ENCODE data around the gene GEMIN8. TPM values are rescaled to one million over a fixed set of nuclear protein-coding genes. Genes with fewer than 3 reads are reported as not detected.
A peak's percentile ranks its signal among the peaks of the same experiment; 100 is the strongest.

GEMIN8 gene
- total RNA-seq, 1 donor, result 10.4 TPM

DNA sequence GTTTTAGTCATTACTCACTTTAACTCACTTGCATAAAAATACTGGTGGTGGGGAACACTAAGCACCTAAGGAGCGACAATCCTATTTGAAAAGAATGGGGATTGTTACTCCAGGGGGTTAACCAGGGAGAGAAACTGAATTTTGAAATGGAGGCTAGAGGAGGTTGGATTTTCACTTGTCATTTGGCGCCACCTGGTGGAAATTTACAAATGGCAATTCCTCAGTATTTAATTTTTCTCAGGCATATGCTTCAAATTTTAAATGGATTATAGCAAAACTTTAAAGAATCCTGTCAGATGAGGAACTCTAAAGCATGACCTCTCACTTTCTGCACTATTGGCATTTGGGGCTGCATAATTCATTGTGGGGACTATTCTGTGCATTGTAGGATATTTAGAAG lies 2.7 kb upstream of the GEMIN8 start:
- H3K4me3 ChIP-seq (ENCODE audit: low read depth, low read length), result no peak overlapping the region
- TF ChIP-seq, protein P1, sequence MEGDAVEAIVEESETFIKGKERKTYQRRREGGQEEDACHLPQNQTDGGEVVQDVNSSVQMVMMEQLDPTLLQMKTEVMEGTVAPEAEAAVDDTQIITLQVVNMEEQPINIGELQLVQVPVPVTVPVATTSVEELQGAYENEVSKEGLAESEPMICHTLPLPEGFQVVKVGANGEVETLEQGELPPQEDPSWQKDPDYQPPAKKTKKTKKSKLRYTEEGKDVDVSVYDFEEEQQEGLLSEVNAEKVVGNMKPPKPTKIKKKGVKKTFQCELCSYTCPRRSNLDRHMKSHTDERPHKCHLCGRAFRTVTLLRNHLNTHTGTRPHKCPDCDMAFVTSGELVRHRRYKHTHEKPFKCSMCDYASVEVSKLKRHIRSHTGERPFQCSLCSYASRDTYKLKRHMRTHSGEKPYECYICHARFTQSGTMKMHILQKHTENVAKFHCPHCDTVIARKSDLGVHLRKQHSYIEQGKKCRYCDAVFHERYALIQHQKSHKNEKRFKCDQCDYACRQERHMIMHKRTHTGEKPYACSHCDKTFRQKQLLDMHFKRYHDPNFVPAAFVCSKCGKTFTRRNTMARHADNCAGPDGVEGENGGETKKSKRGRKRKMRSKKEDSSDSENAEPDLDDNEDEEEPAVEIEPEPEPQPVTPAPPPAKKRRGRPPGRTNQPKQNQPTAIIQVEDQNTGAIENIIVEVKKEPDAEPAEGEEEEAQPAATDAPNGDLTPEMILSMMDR (IDR thresholded peaks at IDR 0.05; ENCODE audit: insufficient read depth, low read depth, low read length), result peak; percentile 54
- DNase-seq (ENCODE audit: low read depth), result peak; percentile 68

DNA sequence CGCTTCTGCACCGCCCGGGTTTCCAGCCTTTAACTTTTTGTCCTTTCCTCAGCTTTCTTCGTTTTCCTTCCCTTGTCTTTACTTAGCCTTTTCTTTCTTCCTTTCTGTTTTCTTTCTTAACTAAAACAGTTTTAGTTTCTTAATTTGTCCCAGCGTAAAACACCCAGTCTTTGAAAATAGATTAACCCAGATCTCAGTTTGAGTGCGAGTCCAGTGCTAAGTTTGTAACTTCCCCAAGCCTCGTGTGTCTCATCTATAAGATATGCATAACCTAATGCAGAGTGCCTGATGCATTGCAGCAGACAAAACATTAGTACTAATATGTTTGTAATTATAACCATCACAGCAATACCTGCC lies 460 bp upstream of the GEMIN8 start:
- TF ChIP-seq, protein P1 (IDR thresholded peaks at IDR 0.05; ENCODE audit: insufficient read depth, low read depth, low read length), result no peak
- peak overlapping the region; percentile 61 for H3K4me3 ChIP-seq (ENCODE audit: low read depth, low read length)
- DNase-seq (ENCODE audit: low read depth), result peak; percentile 48

DNA sequence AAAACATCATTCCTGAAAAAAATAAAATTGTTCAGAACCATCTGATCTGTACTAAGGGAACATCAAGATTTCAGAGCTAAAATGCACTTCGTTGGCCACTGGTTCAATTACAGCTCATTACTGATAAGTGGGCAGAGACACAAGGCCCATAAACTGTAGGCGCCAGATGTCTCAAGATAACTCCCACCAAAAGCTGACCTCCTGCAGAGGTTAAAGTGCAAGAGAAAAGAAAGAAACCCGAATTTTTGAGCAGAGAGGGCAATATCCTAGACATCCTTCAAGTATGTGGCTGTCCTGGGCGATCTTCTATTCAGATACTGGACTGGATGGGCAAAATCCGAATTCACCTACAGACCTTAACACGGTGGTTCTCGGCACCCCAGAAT lies 660 bp downstream of the GEMIN8 start:
- peak overlapping the region; percentile 61 for H3K4me3 ChIP-seq (ENCODE audit: low read depth, low read length)
- TF ChIP-seq, protein P1 (IDR thresholded peaks at IDR 0.05; ENCODE audit: insufficient read depth, low read depth, low read length), result no peak
- no peak for DNase-seq (ENCODE audit: low read depth)

DNA sequence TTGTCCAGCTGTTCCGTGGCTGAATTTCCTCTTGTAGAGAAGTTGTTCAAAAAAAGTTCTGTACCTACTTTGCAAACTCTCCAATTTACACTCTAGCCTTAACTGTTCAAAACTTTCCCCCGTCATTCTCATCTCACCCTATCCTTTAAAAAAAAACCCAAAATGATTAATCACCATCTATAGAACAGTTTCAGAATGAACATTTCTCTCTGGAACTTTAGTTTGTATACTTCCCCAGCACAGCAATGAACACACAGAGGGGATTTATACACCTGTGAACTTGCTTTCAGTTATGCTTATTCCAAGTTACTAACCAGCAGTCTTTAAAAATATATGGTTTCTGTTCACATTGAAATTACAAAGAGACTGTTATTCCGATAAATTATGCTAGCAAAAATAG lies 1.2 kb downstream of the GEMIN8 start:
- TF ChIP-seq, protein P1 (IDR thresholded peaks at IDR 0.05; ENCODE audit: insufficient read depth, low read depth, low read length), result no peak
- no peak for DNase-seq (ENCODE audit: low read depth)
- H3K4me3 ChIP-seq (ENCODE audit: low read depth, low read length), result no peak overlapping the region

DNA sequence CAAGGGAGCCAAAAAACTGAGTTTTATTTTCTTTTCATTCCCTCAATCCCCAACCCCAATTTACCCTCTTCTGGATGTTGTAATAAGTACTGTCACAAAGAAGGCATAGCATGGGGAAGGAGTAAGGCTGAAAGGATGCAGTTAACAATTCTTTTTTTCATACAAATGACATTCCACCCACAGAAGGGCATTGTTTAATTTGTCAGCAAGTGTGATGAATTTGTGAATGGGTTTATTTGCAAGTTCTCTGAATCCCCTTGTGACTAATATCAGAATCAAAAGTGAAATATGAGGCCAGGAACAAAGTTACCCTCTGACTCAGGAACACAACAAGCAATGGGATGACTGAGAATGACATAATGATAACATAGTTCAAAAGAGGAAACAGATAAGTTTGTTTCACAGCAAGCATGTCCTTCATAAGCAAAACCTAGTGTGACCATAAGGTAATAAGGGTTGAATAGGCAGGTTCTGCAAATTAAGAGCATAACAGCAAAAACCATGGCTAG lies 2.1 kb downstream of the GEMIN8 start:
- no peak overlapping the region for H3K4me3 ChIP-seq (ENCODE audit: low read depth, low read length)
- no peak for DNase-seq (ENCODE audit: low read depth)
- TF ChIP-seq, protein P1 (IDR thresholded peaks at IDR 0.05; ENCODE audit: insufficient read depth, low read depth, low read length), result no peak

DNA sequence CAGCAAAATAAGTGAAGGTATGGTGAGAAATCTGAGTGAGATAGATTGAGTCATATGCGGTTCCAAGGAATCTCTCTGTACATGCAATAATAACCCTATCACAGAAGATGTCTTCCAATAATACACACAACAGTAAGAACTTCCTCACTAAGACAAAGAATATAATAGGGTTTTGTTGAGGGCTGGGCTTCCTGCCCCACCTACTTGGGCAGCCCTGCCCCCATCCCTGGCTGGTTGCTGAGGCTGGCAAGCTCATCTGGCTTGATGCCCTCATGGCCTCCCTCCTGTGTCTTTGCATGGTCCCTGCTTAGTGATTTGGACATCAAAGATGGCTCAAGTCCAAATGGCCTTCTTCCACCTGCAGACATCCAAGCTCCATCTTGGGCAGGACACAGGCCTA lies 2.7 kb downstream of the GEMIN8 start:
- no peak overlapping the region for H3K4me3 ChIP-seq (ENCODE audit: low read depth, low read length)
- DNase-seq (ENCODE audit: low read depth), result no peak
- TF ChIP-seq, protein P1 (IDR thresholded peaks at IDR 0.05; ENCODE audit: insufficient read depth, low read depth, low read length), result no peak

DNA sequence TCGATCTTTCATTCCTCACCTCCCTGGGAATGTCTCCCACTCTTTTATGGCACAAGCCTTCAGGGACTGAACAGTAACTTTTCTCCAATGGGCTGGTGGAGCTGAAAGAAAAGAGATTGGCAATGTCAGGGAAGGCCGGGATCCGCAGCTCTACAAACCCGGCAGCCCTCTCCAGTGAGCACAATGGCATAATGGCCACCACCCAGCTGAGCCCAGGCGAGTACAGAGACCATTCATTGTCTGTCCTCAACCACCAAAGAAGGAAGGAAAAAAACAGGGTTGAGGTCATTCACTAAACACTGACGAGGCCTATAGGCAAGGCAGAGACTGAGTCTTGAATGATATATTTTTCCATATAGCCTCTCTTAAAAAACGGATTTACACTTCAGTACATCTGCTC lies 3.6 kb downstream of the GEMIN8 start:
- no peak overlapping the region for H3K4me3 ChIP-seq (ENCODE audit: low read depth, low read length)
- TF ChIP-seq, protein P1 (IDR thresholded peaks at IDR 0.05; ENCODE audit: insufficient read depth, low read depth, low read length), result no peak
- DNase-seq (ENCODE audit: low read depth), result no peak

Measured in fibroblast of villous mesenchyme (primary cell).